Astrocyte of the cerebellum (primary cell): ENCODE measurements around the gene TMEM184A.
A peak's percentile ranks its signal among the peaks of the same experiment; 100 is the strongest.

Experiments
- DNase-seq: peaks from one replicate; pipeline ENCODE4 v3.0.0-alpha.2; 2011; ENCODE audit warnings: low read depth
- H3K4me3 ChIP-seq: 2 replicates; pipeline ENCODE4 v1.5.1; 2011; ENCODE audit warnings: mild to moderate bottlenecking, low read depth, low read length, moderate library complexity
- CTCF ChIP-seq: IDR thresholded peaks from 2 replicates; pipeline ENCODE4 v1.5.1; 2012; ENCODE audit warnings: low read length, low read depth, moderate library complexity, mild to moderate bottlenecking; ENCODE audit errors: missing control alignments
- in situ Hi-C: cut with HindIII; loops from 2 replicates; pipeline ENCODE4 v1.10.0; 2017; ENCODE audit warnings: low sequenced_read_pairs

TMEM184A gene

GRCh38 chr7:1535701-1536454 is 20.1 kb downstream of the TMEM184A start:
- in situ Hi-C loops, result no loop called here
- TF ChIP-seq CTCF, result no peak
- no peak overlapping the region for H3K4me3 ChIP-seq
- no peak for DNase-seq

GRCh38 chr7:1535100-1535458 is 20.9 kb downstream of the TMEM184A start:
- TF ChIP-seq CTCF, result no peak
- H3K4me3 ChIP-seq, result no peak overlapping the region
- in situ Hi-C loops, result no loop called here
- no peak for DNase-seq

GRCh38 chr7:1534330-1535099 is 21.5 kb downstream of the TMEM184A start:
- H3K4me3 ChIP-seq, result no peak overlapping the region
- in situ Hi-C loops, result no loop called here
- TF ChIP-seq CTCF, result no peak

GRCh38 chr7:1533547-1534329 is 22.3 kb downstream of the TMEM184A start:
- DNase-seq, result no peak
- H3K4me3 ChIP-seq, result peak overlapping the region; percentile 58
- in situ Hi-C loops, result no loop called here
- no peak for TF ChIP-seq CTCF

More at GRCh38 chr7:1534330-1535099, 21.5 kb downstream of the TMEM184A start:
- no peak for DNase-seq

GRCh38 chr7:1533255-1533546 is 22.8 kb downstream of the TMEM184A start:
- TF ChIP-seq CTCF, result no peak
- no peak for DNase-seq
- H3K4me3 ChIP-seq, result peak overlapping the region; percentile 58
- in situ Hi-C loops, result no loop called here

- no peak for TF ChIP-seq CTCF
- in situ Hi-C loops, result no loop called here
- DNase-seq, result no peak
- H3K4me3 ChIP-seq, result peak overlapping the region; percentile 58
Measured at GRCh38 chr7:1532456-1533254, 23.4 kb downstream of the TMEM184A start.
